Endothelial cell of umbilical vein (primary cell): ENCODE results near the gene DMXL1.

Source experiments
- EZH2 ChIP-seq: IDR thresholded peaks from 2 replicates; pipeline ENCODE4 v1.6.1; 2012; ENCODE audit warnings: borderline replicate concordance, low read depth, mild to moderate bottlenecking, moderate library complexity, low read length, inconsistent platforms; ENCODE audit not compliant: severe bottlenecking
- FOS ChIP-seq: IDR thresholded peaks from 2 replicates; pipeline ENCODE4 v1.6.1; 2011; ENCODE audit warnings: mild to moderate bottlenecking, low read length, moderate library complexity, borderline replicate concordance; ENCODE audit not compliant: insufficient read depth
- GATA2 ChIP-seq: IDR thresholded peaks from 2 replicates; pipeline ENCODE4 v1.7.0; 2011; ENCODE audit warnings: low read depth, mild to moderate bottlenecking, moderate library complexity, mixed read lengths, low read length; ENCODE audit not compliant: insufficient read length, insufficient read depth
- JUN ChIP-seq: IDR thresholded peaks from 2 replicates; pipeline ENCODE4 v1.6.1; 2011; ENCODE audit warnings: borderline replicate concordance, low read depth; ENCODE audit not compliant: insufficient read length, insufficient read depth
- MYC ChIP-seq: IDR thresholded peaks from one replicate; pipeline ENCODE4 v1.6.1; 2011; ENCODE audit warnings: mild to moderate bottlenecking, low read depth, low read length
- POLR2A ChIP-seq: IDR thresholded peaks from 2 replicates; pipeline ENCODE4 v1.6.1; 2012; ENCODE audit warnings: low read depth, mild to moderate bottlenecking, control low read depth, low read length
- POLR2AphosphoS5 ChIP-seq: IDR thresholded peaks from 2 replicates; pipeline ENCODE4 v1.6.1; 2012; ENCODE audit warnings: low read depth, mild to moderate bottlenecking, control low read depth, low read length, moderate library complexity; ENCODE audit not compliant: insufficient read depth
- TF ChIP-seq, protein P1 (sequence below), 2 donors: IDR thresholded peaks; 1 replicate in 1 of 2; 2 replicates in 1 of 2; pipeline ENCODE4 v1.5.1; 2011; ENCODE audit warnings: low read length in 2 of 2, mild to moderate bottlenecking in 2 of 2, moderate library complexity in 2 of 2, control low read depth in 1 of 2, inconsistent platforms in 1 of 2, low read depth in 1 of 2; ENCODE audit not compliant: insufficient read depth in 1 of 2; ENCODE audit errors: extremely low read depth in 1 of 2
- TF ChIP-seq, protein P2 (sequence below): IDR thresholded peaks from 2 replicates; pipeline ENCODE4 v1.6.1; 2011; ENCODE audit not compliant: insufficient read depth, insufficient read length

DNA sequence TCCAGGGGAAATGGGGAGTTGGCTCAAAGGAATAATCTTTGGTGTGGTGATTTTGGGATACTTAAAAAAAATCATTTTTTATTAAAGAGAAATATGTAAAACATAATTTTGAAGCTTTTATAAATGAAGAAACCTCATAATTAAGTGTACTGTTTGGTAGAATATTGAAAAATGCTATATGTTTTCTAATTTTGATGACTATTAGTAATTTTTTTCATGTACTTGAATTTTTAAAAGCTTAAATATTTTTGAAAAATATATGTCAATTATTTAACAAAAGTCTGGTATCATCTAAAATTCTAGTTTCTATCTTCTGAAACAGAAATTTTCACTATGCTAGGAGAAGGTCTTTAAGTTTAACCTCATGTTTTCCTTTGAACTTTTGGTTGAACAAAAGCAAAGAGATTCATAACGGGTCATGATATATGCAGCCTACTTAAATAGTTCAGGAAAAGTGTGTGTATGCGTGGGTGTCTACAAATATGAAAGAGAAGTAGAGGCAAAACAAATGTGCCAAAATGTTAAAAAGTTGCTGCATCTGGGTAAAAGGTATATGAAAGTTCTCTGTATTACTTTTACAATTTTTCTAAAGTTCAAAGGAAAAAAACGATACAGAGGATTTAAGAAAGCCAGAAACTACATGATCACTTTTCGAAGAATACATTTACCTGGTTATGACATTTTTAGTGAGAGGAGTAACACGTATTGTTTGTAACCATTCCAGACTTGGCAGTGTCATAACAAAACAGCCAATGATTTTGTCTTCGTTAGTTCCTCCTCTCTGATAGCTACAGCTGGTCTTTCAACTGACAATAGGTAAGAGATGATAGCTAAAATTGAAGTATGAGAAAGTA lies 167.6 kb downstream of the DMXL1 start:
- TF ChIP-seq, protein P1, sequence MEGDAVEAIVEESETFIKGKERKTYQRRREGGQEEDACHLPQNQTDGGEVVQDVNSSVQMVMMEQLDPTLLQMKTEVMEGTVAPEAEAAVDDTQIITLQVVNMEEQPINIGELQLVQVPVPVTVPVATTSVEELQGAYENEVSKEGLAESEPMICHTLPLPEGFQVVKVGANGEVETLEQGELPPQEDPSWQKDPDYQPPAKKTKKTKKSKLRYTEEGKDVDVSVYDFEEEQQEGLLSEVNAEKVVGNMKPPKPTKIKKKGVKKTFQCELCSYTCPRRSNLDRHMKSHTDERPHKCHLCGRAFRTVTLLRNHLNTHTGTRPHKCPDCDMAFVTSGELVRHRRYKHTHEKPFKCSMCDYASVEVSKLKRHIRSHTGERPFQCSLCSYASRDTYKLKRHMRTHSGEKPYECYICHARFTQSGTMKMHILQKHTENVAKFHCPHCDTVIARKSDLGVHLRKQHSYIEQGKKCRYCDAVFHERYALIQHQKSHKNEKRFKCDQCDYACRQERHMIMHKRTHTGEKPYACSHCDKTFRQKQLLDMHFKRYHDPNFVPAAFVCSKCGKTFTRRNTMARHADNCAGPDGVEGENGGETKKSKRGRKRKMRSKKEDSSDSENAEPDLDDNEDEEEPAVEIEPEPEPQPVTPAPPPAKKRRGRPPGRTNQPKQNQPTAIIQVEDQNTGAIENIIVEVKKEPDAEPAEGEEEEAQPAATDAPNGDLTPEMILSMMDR (IDR thresholded peaks at IDR 0.05; ENCODE audit: extremely low read depth in 1 of 2, insufficient read depth in 1 of 2, low read depth in 1 of 2, low read length in 2 of 2) = no peak
- no peak for TF ChIP-seq EZH2
- TF ChIP-seq POLR2AphosphoS5 = no peak
- TF ChIP-seq POLR2A = no peak
- TF ChIP-seq FOS = no peak
- TF ChIP-seq, protein P2, sequence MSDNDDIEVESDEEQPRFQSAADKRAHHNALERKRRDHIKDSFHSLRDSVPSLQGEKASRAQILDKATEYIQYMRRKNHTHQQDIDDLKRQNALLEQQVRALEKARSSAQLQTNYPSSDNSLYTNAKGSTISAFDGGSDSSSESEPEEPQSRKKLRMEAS = no peak
- no peak for TF ChIP-seq JUN
- TF ChIP-seq GATA2 = no peak
- TF ChIP-seq MYC = no peak
